ENCODE measurements around the gene APLN.

The APLN gene

GRCh38 chrX:129638917-129639316 lies 15.8 kb downstream of the APLN start:
- no peaks in the 10 kb centered on the region for H3K27me3 ChIP-seq (ENCODE audit: control insufficient read depth, insufficient read depth, low read length)
- H3K9me3 ChIP-seq (ENCODE audit: control insufficient read depth, low read length) = no peaks in the 10 kb centered on the region
- H3K9ac ChIP-seq = no peak overlapping the region
- no peak overlapping the region for H2AFZ ChIP-seq
- no peak overlapping the region for H3K4me3 ChIP-seq (ENCODE audit: low read depth, low read length)
- no peaks in the 10 kb centered on the region for H3K79me2 ChIP-seq
- no peaks in the 10 kb centered on the region for H3K4me1 ChIP-seq
- no peak for TF ChIP-seq CTCF (IDR thresholded peaks at IDR 0.05)
- no peak overlapping the region for H3K27ac ChIP-seq
- H3K4me2 ChIP-seq (ENCODE audit: low read length) = no peak overlapping the region
- H3K36me3 ChIP-seq (ENCODE audit: control insufficient read depth, insufficient read depth, low read length) = no peaks in the 10 kb centered on the region

GRCh38 chrX:129637217-129638109 lies 17.3 kb downstream of the APLN start:
- Histone ChIP-seq H3K36me3 (ENCODE audit: control insufficient read depth, insufficient read depth, low read length) (no peaks in the 10 kb centered on the region), H3K4me2 (ENCODE audit: low read length) (no peak overlapping the region), H3K4me1 (no peaks in the 10 kb centered on the region), H3K79me2 (no peaks in the 10 kb centered on the region), H3K27me3 (ENCODE audit: control insufficient read depth, insufficient read depth, low read length) (no peaks in the 10 kb centered on the region), H3K27ac (no peak overlapping the region), H3K9me3 (ENCODE audit: control insufficient read depth, low read length) (no peaks in the 10 kb centered on the region), H3K4me3 (ENCODE audit: low read depth, low read length) (no peak overlapping the region), H3K9ac (no peak overlapping the region), H2AFZ (peak overlapping the region; percentile 46)
- TF ChIP-seq CTCF (IDR thresholded peaks at IDR 0.05) = peak; percentile 88

- no peak overlapping the region for H3K4me3 ChIP-seq (ENCODE audit: low read depth, low read length)
- no peak overlapping the region for H3K9ac ChIP-seq
- H3K4me1 ChIP-seq = no peaks in the 10 kb centered on the region
- H3K79me2 ChIP-seq = no peaks in the 10 kb centered on the region
- no peaks in the 10 kb centered on the region for H3K36me3 ChIP-seq (ENCODE audit: control insufficient read depth, insufficient read depth, low read length)
- no peaks in the 10 kb centered on the region for H3K9me3 ChIP-seq (ENCODE audit: control insufficient read depth, low read length)
- no peak overlapping the region for H3K4me2 ChIP-seq (ENCODE audit: low read length)
- no peaks in the 10 kb centered on the region for H3K27me3 ChIP-seq (ENCODE audit: control insufficient read depth, insufficient read depth, low read length)
- TF ChIP-seq CTCF (IDR thresholded peaks at IDR 0.05) = no peak
- no peak overlapping the region for H2AFZ ChIP-seq
- no peak overlapping the region for H3K27ac ChIP-seq
Measured at GRCh38 chrX:129636175-129636681, 18.5 kb downstream of the APLN start.

- no peak overlapping the region for H3K27ac ChIP-seq
- TF ChIP-seq CTCF (IDR thresholded peaks at IDR 0.05) = no peak
- no peaks in the 10 kb centered on the region for H3K4me1 ChIP-seq
- no peak overlapping the region for H3K9ac ChIP-seq
- no peak overlapping the region for H3K4me3 ChIP-seq (ENCODE audit: low read depth, low read length)
- H3K4me2 ChIP-seq (ENCODE audit: low read length) = no peak overlapping the region
- H2AFZ ChIP-seq = no peak overlapping the region
- no peaks in the 10 kb centered on the region for H3K9me3 ChIP-seq (ENCODE audit: control insufficient read depth, low read length)
- no peaks in the 10 kb centered on the region for H3K79me2 ChIP-seq
- no peaks in the 10 kb centered on the region for H3K36me3 ChIP-seq (ENCODE audit: control insufficient read depth, insufficient read depth, low read length)
- no peaks in the 10 kb centered on the region for H3K27me3 ChIP-seq (ENCODE audit: control insufficient read depth, insufficient read depth, low read length)
Measured at GRCh38 chrX:129634541-129634940, 20.2 kb downstream of the APLN start.

Data from parathyroid adenoma (tissue), 2 donors.